Testis (tissue), 2 donors: ENCODE data around the gene HNRNPH1.
"Not testable (repeated sequence)": the region's sequence is repeated elsewhere in the genome, so short reads cannot be mapped to it uniquely, and the experiment has no call there.

Source experiments
- POLR2A ChIP-seq: fragments of 450-650 bp; IDR thresholded peaks from one replicate; pipeline ENCODE4 v1.6.1; 2017; ENCODE audit warnings: antibody characterized with exemption, mild to moderate bottlenecking, moderate library complexity
- TF ChIP-seq, protein P1 (sequence below), 3 experiments: fragments of 450-650 bp in 2 of 3; fragments of 200-600 bp in 1 of 3; sonication (generic) in 1 of 3; IDR thresholded peaks; one replicate each; pipeline ENCODE4 v1.5.1; 2016 to 2019; ENCODE audit warnings: antibody characterized with exemption in 3 of 3, mild to moderate bottlenecking in 2 of 3, moderate library complexity in 1 of 3

DNA sequence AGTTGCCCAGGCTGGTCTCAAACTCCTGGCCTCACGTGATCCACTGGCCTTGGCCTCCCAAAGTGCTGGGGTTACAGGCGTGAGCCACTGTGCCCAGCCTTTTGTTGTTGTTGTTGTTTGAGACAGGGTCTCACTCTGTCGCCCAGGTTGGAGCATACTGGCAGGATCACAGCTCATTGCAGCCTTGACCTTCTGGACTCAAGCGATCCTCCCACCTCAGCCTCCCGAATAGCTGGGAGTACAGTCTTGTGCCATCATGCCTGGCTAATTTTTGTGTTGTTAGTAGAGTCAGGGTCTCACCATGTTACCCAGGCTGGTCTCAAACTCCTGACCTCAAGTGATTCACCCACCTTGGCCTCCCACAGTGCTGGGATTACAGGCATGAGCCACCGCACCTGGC lies 38.2 kb upstream of the HNRNPH1 start:
- TF ChIP-seq, protein P1, sequence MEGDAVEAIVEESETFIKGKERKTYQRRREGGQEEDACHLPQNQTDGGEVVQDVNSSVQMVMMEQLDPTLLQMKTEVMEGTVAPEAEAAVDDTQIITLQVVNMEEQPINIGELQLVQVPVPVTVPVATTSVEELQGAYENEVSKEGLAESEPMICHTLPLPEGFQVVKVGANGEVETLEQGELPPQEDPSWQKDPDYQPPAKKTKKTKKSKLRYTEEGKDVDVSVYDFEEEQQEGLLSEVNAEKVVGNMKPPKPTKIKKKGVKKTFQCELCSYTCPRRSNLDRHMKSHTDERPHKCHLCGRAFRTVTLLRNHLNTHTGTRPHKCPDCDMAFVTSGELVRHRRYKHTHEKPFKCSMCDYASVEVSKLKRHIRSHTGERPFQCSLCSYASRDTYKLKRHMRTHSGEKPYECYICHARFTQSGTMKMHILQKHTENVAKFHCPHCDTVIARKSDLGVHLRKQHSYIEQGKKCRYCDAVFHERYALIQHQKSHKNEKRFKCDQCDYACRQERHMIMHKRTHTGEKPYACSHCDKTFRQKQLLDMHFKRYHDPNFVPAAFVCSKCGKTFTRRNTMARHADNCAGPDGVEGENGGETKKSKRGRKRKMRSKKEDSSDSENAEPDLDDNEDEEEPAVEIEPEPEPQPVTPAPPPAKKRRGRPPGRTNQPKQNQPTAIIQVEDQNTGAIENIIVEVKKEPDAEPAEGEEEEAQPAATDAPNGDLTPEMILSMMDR (IDR thresholded peaks at IDR 0.05): not testable (repeated sequence)
- TF ChIP-seq POLR2A: not testable (repeated sequence)
